AG20443 (cell line): ENCODE data around the gene FAM168A.
A peak's percentile ranks its signal among the peaks of the same experiment; 100 is the strongest.

Experiments used
- DNase-seq: peaks from one replicate; pipeline ENCODE4 v3.0.0; 2012; ENCODE audit warnings: low spot score, mixed read lengths

FAM168A gene

GRCh38 chr11:73556966-73557365 lies 40.9 kb downstream of the FAM168A start:
- DNase-seq = no peak

GRCh38 chr11:73555615-73556014 lies 42.3 kb downstream of the FAM168A start:
- DNase-seq = no peak

GRCh38 chr11:73554671-73555320 lies 43.1 kb downstream of the FAM168A start:
- DNase-seq = no peak

- no peak for DNase-seq
These were observed 44.6 kb downstream of the FAM168A start for GRCh38 chr11:73553266-73553665.

DNA sequence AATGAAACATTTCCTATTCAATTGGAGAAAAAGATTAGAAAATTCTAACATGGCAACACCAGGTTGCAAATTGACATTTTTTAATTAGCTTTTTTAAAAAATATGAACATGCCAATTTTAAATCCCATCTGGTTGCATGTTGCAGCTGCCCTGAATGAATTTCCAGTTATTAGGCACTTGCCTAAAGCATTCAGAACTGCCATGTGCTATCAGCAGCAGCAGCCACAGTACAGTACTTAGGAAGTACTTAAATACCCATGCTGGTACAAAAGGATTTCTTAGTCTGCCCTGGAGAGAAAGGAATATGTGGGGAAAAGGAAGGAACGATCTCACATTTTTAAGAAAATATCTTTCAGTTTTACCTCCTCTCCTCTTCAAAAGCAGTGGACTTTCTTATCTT lies 46.2 kb downstream of the FAM168A start:
- DNase-seq = no peak

DNA sequence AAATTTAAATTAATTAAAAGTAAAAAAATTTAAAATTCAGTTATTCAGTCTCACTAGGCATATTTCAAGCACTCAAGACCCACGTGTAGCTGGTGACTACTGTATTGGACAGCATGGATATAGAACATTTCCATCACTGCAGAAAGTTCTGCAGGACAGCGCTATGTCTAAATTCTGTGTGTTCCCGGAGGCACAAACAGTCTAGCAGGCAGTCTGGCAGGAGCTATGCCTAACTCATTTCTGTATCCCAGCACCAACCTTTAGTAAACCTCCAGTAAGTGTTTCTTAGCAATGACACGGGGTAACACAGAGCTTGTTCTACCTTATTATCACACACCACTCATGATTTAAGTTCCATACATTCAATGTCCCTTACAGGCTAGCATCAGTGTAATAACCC lies 48.5 kb downstream of the FAM168A start:
- no peak for DNase-seq

DNA sequence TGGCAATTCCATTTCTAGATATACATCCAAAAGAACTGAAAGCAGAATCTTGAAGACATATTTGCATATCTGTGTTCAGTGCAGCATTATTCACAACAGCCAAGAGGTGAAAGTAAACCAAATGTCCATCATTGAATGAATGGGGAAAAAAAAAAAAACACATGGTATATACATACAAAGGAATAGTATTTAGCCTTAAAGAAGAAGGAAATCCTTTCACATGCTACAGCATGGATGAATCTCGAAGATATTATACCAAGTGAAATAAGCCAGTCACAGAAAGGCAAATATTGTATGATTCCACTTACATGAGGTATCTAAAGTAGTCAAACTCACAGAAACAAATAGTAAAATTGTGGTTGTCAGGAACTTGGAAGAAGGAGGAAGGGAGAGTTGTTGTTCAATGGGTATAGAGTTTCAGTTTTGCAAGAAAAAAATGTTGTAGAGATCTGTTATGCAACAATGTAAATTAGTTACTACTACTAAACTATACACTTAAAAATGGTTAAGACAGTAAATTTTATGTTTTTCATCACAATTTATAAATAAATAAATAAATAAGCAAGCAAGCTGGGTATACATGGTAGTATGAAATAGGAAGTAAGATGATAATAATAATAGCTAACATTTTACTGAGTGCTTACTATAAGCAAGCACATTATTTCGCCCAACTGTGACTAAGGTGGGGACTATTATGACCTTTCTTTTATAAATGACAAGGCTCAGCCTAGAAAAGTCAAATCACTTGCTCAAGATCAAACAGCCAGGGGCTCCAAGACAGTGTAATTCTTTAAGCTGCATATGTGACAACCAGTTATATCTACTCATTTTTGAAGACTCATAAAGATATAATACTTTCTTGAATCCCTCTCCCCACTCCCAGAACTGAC lies 50.0 kb downstream of the FAM168A start:
- DNase-seq = no peak

- DNase-seq = no peak
These were observed 55.7 kb downstream of the FAM168A start for GRCh38 chr11:73542175-73542574.

DNA sequence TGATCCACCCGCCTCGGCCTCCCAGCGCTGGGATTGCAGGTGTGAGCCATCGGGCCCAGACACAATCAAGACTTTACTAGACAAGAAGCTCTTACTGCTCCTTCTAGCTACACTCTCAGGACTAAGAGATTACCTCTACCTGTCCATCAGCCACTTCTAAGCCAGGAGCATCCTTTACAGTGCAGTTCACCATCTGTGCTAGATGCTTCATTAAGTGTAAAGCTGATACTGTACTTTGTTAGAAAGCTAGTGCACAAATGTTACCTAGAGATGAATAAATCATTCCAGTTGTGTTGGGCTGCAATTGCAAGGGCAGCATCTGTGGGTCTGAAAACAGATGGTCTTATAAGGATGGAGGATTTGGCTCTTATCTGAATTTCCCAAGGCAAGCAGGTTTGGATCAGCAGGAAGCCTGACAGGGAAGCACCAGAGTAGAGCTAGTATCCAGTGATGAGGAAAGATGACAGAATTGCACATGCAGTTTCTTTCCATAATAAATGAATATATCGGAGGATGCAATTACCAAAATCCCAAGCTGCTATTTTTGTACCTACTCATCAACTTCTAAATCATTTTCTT lies 58.3 kb downstream of the FAM168A start:
- no peak for DNase-seq

GRCh38 chr11:73538381-73538872 lies 59.5 kb downstream of the FAM168A start:
- peak; percentile 29 for DNase-seq

GRCh38 chr11:73537969-73538368 lies 59.9 kb downstream of the FAM168A start:
- no peak for DNase-seq

DNA sequence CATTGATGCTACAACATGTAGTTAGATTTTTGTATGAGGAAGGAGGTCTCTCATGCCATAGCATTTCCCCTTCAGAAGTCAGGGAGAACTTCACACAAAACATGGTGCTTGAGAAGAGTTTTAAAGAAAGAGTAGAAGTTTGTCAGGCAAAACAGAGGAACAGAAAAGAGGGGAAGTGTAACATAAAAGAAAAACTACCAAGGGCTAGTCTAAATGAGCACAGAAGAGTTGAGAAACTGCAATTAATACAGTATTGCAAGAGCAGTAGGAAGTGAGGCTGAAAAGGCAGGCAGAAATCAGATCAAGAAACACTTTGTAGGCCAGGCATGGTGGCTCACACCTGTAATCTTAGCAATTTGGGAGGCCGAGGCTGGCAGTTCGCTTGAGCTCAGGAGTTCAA lies 61.0 kb downstream of the FAM168A start:
- DNase-seq = no peak

DNA sequence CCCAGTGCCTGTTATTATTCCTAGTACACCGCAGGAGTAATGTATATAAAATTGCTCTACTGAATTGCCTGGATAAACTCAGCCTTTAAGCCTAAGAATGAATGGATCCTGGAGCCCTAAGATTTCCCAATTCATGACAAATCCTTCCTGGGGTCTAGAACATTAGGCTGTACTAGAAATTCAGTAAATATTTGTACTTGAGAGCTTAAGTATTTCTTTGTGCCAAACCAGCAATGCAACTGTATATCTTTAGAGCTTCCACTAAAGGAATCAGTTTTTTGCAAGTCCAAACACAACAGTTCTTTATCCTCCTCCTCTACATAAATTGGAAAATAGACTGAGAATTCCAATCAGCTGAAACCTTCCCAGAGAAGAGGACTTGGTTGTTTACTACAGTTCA lies 65.6 kb downstream of the FAM168A start:
- DNase-seq = no peak

DNA sequence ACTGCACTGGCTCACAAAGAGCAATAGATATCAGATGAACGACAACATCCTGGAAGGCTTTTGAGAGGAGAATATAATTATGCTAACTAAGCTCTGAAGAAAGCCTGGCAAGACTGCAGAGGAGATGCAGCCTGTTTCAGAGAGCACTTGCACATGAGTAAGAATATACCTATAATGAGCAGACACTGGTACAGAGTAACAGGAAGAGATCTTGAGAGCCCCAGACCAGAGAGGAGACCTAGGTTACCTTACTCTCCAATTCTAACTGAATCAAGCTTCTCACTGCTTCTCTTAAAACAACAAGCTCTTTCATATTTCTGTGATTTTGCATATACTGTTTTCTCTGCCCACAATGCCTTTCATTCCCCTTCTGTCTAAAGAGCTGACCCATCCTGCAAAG lies 66.5 kb downstream of the FAM168A start:
- no peak for DNase-seq

DNA sequence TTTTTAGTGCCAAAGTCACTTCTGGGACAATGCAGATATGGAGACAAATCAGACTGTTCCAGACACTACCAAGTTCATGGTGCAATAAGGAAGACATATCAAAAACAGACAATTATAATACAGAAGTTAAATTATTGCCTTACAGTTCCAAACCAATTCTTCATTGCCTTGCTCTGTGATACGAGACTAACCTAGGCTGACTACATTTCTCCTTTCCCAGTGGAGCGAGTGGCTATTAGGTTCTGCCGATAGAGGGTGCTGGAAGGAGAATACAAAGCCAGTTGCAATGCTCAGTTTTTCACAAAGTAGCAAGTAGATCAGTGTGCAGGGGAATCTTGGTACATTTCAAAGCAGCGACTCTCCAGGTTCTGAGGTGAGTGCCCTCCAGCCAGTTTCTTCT lies 67.8 kb downstream of the FAM168A start:
- DNase-seq = no peak

GRCh38 chr11:73529204-73529530 lies 68.7 kb downstream of the FAM168A start:
- no peak for DNase-seq

GRCh38 chr11:73528483-73529203 lies 69.3 kb downstream of the FAM168A start:
- no peak for DNase-seq

DNA sequence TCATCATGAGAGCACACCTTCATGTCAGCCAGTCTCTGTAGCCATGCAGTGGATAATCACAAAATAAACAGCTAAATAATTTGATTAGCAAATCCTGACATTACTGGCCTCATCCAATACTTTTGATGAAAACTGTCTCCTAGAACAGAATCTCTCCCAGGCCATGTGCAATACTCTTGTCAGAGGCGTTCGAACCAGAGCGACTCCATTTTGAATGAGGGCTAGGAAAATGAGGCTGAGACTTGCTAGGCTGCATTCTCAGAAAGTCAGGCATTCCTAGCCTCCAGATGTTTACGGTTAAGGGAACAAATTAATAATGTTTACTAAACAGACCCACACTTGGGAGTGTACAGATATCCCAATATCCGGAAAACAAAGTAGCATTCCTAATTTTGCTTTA lies 69.9 kb downstream of the FAM168A start:
- no peak for DNase-seq

- no peak for DNase-seq
These were observed 72.3 kb downstream of the FAM168A start for GRCh38 chr11:73525611-73526010.

DNA sequence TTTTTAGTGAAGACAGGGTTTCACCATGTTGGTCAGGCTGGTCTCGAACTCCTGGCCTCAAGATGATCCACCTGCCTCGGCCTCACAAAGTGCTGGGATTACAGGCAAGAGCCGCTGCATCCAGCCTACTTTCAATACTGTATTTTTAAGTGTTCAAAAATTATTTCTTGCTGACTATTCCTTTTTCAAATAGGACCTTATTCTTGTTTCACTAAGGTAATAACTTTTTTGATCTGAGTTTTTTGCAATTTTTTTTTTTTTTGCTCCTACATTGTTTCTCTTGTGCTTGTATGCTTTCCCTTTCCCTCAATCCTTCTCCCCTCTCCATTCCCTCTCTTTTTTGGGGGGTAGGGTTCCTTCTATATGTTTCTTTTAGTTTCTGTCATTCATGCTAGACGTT lies 73.1 kb downstream of the FAM168A start:
- no peak for DNase-seq

DNA sequence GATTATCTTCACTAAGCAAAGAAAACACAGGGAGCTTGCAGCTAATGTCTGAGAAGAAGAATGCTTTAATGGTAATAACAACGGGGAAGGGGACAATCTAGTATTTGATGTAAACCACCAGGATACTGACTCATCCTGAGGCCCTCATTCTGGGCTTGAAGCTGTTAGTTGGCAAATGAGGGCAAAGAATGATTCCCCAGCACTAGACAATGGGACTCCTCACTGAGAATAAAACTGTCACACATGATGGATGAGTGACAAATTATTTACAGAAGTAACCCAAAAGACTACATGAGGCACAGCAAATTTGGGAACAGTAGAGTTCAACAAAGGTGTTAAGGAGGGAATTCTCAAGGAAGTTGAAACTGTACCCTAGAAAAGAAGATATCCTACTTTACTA lies 76.3 kb downstream of the FAM168A start:
- peak; percentile 20 for DNase-seq

- DNase-seq = no peak
These were observed 77.4 kb downstream of the FAM168A start for GRCh38 chr11:73520353-73521061.
